ENCODE measurements around the gene DALRD3. TPM values are rescaled to one million over a fixed set of nuclear protein-coding genes. Genes with fewer than 3 reads are reported as not detected.

DALRD3 gene
- 10.7 TPM for total RNA-seq
- long read RNA-seq, transcript DALRD3-202 (12 exons, 1,739 nt): major isoform, 10 of 24 reads
- long read RNA-seq, partial matches to known transcripts: 6 of 24 reads
- long read RNA-seq, other reads (novel, unspliced or antisense): 5 of 24 reads

DNA sequence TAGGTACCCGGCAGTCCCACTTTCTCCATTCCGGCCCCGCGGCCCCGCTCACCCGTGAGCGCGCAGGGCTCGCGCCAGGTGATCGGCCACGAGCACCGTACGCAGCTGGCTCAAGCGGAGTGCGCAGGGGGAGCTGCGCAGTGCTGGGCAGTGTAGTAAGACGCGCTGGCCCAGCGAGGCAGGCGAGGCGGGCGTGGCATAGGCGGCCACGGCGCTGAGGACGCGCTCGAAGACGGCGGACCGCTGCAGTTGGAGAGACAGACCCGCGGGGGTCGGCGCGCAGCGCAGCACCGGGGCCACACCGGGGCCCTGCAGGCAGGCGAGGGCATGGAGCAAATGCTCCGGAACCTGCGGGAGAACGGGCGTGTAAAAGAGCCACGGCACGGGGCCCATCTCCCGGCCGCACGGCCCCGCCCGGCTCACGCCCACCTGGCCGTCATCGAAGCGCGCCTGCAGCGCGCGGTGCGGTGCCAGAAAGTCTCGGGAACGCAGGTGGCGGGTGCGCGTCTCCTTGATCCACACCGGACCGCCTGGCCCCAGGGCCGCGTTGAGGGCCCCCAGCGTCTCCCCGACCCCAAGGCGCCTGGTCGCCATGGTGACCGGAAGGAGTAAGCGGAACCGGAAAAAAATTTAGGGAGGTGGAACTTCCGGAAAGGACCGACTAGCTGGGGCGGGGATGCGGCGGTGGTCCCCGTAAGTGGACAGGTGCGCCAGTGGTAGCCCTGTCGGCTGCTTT is at the start of gene DALRD3:
DALRD3 (minus strand) TSS at position 610 of the 736 bp plus-strand sequence; CDS start at position 594, 16 bp downstream.
- DNase-seq (peak; percentile 81), ATAC-seq (peak; percentile 3)
- intact Hi-C loops (cut with micrococcal nuclease): no loop called here

DNA sequence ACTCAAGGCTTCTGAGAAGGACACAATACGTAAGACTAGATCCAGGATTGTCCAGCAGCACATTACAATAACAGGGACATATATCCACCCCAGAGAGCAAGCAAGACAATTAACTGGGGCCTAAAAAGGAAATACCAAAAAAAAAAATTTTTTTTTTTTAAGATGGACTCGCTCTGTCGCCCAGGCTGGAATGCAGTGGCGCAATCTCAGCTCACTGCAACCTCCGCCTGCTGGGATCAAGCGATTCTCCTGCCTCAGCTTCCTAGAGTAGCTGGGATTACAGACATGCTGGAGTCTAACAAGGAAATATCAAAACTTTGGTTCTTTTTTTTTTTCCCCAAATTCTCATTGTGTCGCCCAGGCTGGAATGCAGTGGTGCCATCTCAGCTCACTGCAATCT is 39.6 kb upstream of the DALRD3 start:
- intact Hi-C loops (cut with micrococcal nuclease): no loop called here
- ATAC-seq (no peak), DNase-seq (no peak)

GRCh38 chr3:49057268-49057667 is 38.9 kb upstream of the DALRD3 start:
- DNase-seq (no peak), ATAC-seq (peak; percentile 15)
- intact Hi-C loops (cut with micrococcal nuclease): no loop called here

GRCh38 chr3:49054344-49054862 is 36.0 kb upstream of the DALRD3 start:
- DNase-seq (no peak), ATAC-seq (no peak)

DNA sequence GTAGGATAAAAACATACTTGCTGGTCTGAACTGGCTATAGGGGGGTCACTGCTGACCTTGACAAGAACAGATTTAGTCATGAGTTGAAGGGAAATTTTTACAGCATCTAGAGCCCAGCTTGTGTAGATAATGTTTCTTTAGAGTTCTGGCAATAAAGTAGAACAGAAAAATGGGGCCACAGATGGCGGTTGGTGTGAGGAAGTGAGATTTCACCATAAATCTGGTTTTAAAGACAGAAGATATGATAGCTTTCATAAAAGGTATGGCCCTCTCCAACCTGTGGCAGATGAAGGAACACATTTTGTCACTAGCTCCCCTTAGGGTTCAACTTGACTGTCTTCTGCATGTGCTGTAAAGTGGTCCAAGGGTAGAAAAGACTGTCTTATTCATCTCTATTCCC is 35.2 kb upstream of the DALRD3 start:
- intact Hi-C loops (cut with micrococcal nuclease): no loop called here
- ATAC-seq (no peak), DNase-seq (no peak)

More at GRCh38 chr3:49054344-49054862, 36.0 kb upstream of the DALRD3 start:
- intact Hi-C loops (cut with micrococcal nuclease): no loop called here

- DNase-seq: no peak
- intact Hi-C loops (cut with micrococcal nuclease): loop anchor here (5.0 kb wide), 1 partner anchor 52 kb away; no protein-coding TSS in a partner anchor
- no peak for ATAC-seq
Observed at GRCh38 chr3:49035281-49035680, 16.9 kb upstream of the DALRD3 start.

- intact Hi-C loops (cut with micrococcal nuclease): loop anchor here (5.0 kb wide), 1 partner anchor 53 kb away; no protein-coding TSS in a partner anchor
- DNase-seq: no peak
- no peak for ATAC-seq
Observed at GRCh38 chr3:49034650-49035049, 16.3 kb upstream of the DALRD3 start.

DNA sequence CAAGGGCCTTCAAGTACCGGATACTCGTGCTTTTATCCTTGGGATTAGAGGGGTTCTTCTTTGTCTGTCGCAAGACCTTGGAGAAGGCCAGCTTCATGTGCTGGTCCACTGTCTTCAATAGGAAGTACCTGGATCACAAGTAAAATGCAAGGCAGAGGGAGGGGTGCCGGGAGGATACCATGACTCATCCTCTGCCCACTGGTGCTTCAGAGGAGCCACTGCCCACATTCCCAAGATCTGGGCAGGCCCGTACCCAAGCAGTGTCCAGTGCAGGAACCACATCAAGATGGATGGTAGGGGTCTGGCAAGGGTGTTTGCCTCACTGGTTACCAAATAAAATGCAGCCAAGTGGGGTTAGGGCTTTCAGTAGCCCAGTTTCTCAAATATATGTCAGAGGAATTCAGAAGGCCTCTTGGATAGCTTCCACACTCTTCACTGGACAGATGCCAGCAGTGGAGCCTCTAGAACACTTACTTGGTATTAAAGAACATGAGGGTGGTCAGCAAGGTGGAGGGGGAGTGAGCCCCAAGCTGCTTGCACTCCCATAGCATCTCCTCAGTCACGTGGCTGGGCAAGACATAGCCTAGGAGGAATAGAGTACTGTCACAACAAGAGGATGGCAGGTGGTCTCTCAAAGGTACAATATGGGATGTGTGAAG is 14.4 kb upstream of the DALRD3 start:
- no peak for ATAC-seq
- DNase-seq: no peak
- intact Hi-C loops (cut with micrococcal nuclease): no loop called here

DNA sequence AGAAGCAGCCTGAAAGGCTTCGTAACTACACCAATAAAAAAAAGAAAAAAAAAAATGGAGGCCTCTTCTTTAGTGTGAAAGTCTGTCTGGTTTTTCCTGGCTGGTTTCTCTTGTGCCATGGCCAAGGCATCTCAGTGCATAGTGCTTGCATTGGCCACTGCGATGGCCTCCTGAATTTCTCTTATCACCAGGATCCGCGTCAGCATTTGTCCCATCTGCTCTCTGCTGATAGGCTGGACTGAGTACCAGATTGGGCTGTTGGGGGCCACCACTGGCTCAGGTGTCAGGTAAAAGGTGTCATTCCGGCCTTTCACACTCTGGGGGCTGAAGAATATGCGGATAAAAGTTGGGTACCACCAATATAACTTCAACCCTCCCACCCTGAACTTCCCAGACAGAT is 11.9 kb upstream of the DALRD3 start:
- intact Hi-C loops (cut with micrococcal nuclease): no loop called here
- ATAC-seq (no peak), DNase-seq (no peak)

DNA sequence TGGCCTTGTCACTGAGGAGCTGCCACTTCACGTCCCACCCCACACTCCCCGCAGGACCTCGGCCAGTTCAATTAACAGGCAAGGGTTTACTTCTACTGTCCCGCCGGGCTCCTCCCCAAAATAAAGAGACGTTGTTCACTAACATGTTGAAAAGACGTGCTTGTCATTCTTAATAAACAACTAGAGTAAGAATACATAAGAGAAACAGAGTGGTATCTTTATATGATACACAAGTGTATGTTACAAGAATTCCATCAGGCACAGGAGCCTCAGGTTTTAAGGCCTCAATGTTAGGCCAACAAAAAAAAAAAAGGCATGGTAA is 11.1 kb upstream of the DALRD3 start:
- ATAC-seq (no peak), DNase-seq (no peak)
- intact Hi-C loops (cut with micrococcal nuclease): no loop called here

GRCh38 chr3:49028673-49029562 is 10.5 kb upstream of the DALRD3 start, which contains the start of gene IMPDH2:
Gene IMPDH2, minus strand, starts transcription at chr3:49029398. Its CDS starts 48 bp downstream, at chr3:49029350.
- peak; percentile 93 for ATAC-seq
- intact Hi-C loops (cut with micrococcal nuclease): no loop called here
- peak; percentile 97 for DNase-seq

GRCh38 chr3:49028298-49028672 is 9.9 kb upstream of the DALRD3 start:
- DNase-seq (no peak), ATAC-seq (no peak)
- intact Hi-C loops (cut with micrococcal nuclease): no loop called here

GRCh38 chr3:49027634-49028033 is 9.3 kb upstream of the DALRD3 start:
- DNase-seq: no peak
- intact Hi-C loops (cut with micrococcal nuclease): no loop called here
- ATAC-seq: no peak

- ATAC-seq: no peak
- intact Hi-C loops (cut with micrococcal nuclease): no loop called here
Observed at GRCh38 chr3:49026536-49026935, 8.2 kb upstream of the DALRD3 start.

GRCh38 chr3:49025793-49026520 is 7.6 kb upstream of the DALRD3 start:
- intact Hi-C loops (cut with micrococcal nuclease): no loop called here
- no peak for DNase-seq
- no peak for ATAC-seq

More at GRCh38 chr3:49026536-49026935, 8.2 kb upstream of the DALRD3 start:
- DNase-seq: no peak

- ATAC-seq: no peak
- intact Hi-C loops (cut with micrococcal nuclease): no loop called here
- DNase-seq: no peak
Observed at GRCh38 chr3:49025005-49025792, 6.8 kb upstream of the DALRD3 start.

- intact Hi-C loops (cut with micrococcal nuclease): no loop called here
- DNase-seq: no peak
- no peak for ATAC-seq
Observed at GRCh38 chr3:49024449-49024848, 6.1 kb upstream of the DALRD3 start.

GRCh38 chr3:49023775-49024174 is 5.4 kb upstream of the DALRD3 start:
- no peak for ATAC-seq
- no peak for DNase-seq
- intact Hi-C loops (cut with micrococcal nuclease): no loop called here

All from left ventricle myocardium superior (tissue), 1 donor.